Testis (tissue), 3 donors: ENCODE measurements around the gene INSIG2. TPM values are rescaled to one million over a fixed set of nuclear protein-coding genes. Genes with fewer than 3 reads are reported as not detected.

Experiments used
- DNase-seq: peaks from one replicate; pipeline ENCODE4 v3.0.0-alpha.2; 2019
- H3K27ac ChIP-seq, 2 donors: fragments of 200-600 bp; sonication (generic); one replicate each; pipeline ENCODE4 v1.5.1; 2019
- H3K27me3 ChIP-seq: fragments of 200-600 bp; sonication (generic); one replicate; pipeline ENCODE4 v1.5.1; 2019
- H3K36me3 ChIP-seq: fragments of 200-600 bp; sonication (generic); one replicate; pipeline ENCODE4 v1.5.1; 2017; ENCODE audit warnings: low read depth; ENCODE audit errors: missing control alignments
- H3K4me1 ChIP-seq: fragments of 200-600 bp; sonication (generic); one replicate; pipeline ENCODE4 v1.5.1; 2019
- H3K4me3 ChIP-seq, 2 donors: fragments of 200-600 bp; sonication (generic); one replicate each; pipeline ENCODE4 v1.5.1; 2017 to 2019
- H3K9me3 ChIP-seq: fragments of 200-600 bp; sonication (generic); one replicate; pipeline ENCODE4 v1.5.1; 2017
- POLR2A ChIP-seq: fragments of 450-650 bp; IDR thresholded peaks from one replicate; pipeline ENCODE4 v1.6.1; 2017; ENCODE audit warnings: antibody characterized with exemption, mild to moderate bottlenecking, moderate library complexity
- WGBS, 2 donors: methylation state at CpG; one replicate each; pipeline ENCODE4 v1.1.5; 2018; 5-methylcytosine and 5-hydroxymethylcytosine counted together
- intact Hi-C: fragments of 100-400 bp; cut with DNase I; formaldehyde crosslinking; loops from one replicate; pipeline ENCODE4 v1.15.1; 2023; ENCODE audit warnings: low total_unique reads
- polyA plus RNA-seq: library from polyadenylated mRNA; stranded (reverse); fragments of 350-450 nt; fragmentation: Illumina TruSeq; extraction: RNeasy Lipid Tissue Mini Kit (QIAGEN cat#74804); gene quantifications from one replicate; pipeline ENCODE4 v1.2.3, GENCODE V29; 2014; ENCODE audit warnings: low read depth, low replicate concordance; ENCODE audit not compliant: insufficient read depth
- total RNA-seq, 2 donors: library from RNA; depleted of rRNA; stranded (reverse); fragments of >200 nt; gene quantifications; one replicate each; pipeline ENCODE4 v1.2.3, GENCODE V29; 2016
- TF ChIP-seq, protein P1 (sequence below), 3 experiments: fragments of 450-650 bp in 2 of 3; fragments of 200-600 bp in 1 of 3; sonication (generic) in 1 of 3; IDR thresholded peaks; one replicate each; pipeline ENCODE4 v1.5.1; 2016 to 2019; ENCODE audit warnings: antibody characterized with exemption in 3 of 3, mild to moderate bottlenecking in 2 of 3, moderate library complexity in 1 of 3

The INSIG2 gene
- total and polyA plus RNA-seq, 3 donors from 2014 or later: 13.9 to 18.7 (median 16.6) TPM

DNA sequence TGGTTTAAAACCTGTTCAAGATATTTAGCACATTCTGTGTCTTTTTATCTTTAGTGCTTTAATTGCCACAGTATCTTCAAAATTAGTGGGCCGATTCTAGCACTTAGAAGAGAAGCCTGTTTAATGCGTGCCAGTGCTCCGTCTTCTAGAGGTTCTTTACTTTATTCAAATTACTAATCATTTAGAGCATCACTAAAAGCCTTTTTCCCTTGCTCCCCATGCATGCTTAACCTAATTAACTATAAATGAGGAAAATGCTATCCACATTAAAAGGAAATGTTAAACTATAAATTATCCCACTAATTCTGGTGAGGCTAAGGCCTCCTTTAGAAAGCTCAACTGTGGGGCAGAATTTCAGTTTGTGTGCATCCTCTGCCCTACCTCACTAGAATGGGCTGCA is 31.5 kb upstream of the INSIG2 start:
- Histone ChIP-seq H3K4me1 (no peaks in the 10 kb centered on the region), H3K27me3 (no peaks in the 10 kb centered on the region), H3K4me3 (no peak overlapping the region), H3K9me3 (no peaks in the 10 kb centered on the region), H3K36me3 (no peaks in the 10 kb centered on the region), H3K27ac (no peak overlapping the region)
- WGBS, 2 donors: 93 to 94% methylated on average over 3 of the region's 3 CpGs
- no peak for TF ChIP-seq POLR2A
- TF ChIP-seq, protein P1, sequence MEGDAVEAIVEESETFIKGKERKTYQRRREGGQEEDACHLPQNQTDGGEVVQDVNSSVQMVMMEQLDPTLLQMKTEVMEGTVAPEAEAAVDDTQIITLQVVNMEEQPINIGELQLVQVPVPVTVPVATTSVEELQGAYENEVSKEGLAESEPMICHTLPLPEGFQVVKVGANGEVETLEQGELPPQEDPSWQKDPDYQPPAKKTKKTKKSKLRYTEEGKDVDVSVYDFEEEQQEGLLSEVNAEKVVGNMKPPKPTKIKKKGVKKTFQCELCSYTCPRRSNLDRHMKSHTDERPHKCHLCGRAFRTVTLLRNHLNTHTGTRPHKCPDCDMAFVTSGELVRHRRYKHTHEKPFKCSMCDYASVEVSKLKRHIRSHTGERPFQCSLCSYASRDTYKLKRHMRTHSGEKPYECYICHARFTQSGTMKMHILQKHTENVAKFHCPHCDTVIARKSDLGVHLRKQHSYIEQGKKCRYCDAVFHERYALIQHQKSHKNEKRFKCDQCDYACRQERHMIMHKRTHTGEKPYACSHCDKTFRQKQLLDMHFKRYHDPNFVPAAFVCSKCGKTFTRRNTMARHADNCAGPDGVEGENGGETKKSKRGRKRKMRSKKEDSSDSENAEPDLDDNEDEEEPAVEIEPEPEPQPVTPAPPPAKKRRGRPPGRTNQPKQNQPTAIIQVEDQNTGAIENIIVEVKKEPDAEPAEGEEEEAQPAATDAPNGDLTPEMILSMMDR (IDR thresholded peaks at IDR 0.05): no peak
- no peak for DNase-seq
- intact Hi-C loops: no loop called here

DNA sequence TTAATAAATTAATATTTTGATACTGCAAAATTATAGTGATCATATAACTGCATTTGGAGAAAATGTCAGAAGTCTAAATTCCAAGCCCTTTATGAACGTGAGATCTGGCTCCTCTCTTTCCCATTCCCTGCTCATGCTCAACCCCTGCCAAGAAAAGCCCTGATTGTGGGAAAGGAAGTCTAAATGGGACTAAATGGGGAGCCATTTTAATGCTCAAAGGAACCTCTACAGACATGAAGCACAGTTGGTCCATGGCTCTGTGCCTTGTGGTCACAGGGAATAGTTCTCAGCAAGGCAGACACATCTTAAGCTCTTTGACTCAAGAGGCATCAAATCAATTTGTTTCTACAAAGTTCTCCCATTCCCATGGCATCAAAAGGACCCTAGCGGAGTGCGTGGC is 29.3 kb upstream of the INSIG2 start:
- Histone ChIP-seq H3K27me3 (no peaks in the 10 kb centered on the region), H3K9me3 (no peaks in the 10 kb centered on the region), H3K4me1 (no peaks in the 10 kb centered on the region), H3K36me3 (no peaks in the 10 kb centered on the region), H3K27ac (no peak overlapping the region), H3K4me3 (no peak overlapping the region)
- DNase-seq: no peak
- intact Hi-C loops: no loop called here
- 82 to 91% methylated on average over 3 of the region's 3 CpGs for WGBS, 2 donors
- TF ChIP-seq, protein P1 (IDR thresholded peaks at IDR 0.05): no peak

DNA sequence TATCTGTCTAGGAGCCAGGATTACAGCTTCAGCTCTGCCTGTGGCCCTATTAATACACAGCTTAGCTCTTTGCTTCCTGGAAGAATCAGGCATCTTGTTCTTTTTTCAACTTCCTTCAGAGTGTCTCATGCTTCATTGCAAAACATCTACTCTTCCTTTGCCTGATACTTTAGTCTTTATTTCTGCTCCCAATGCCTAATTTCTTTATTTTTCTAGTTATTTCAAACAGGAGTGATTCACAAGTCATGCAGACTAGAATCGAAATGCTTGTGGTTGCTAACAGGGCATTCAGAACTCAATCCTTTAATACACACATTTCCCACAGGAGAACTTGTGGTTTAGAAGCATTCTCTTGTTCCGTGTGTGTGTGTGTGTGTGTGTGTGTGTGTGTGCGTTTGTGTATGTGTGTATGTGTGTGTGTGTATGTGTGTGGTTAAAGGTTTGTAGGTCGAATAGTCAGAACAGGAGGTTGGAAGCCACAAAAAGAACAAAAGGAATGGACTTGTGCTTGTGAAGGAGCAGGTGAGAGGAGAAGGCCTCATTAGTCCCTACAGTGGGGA is 28.3 kb upstream of the INSIG2 start:
- 83 to 88% methylated on average over 4 of the region's 4 CpGs for WGBS, 2 donors
- Histone ChIP-seq H3K4me3 (no peak overlapping the region), H3K27ac (no peak overlapping the region), H3K36me3 (no peaks in the 10 kb centered on the region), H3K9me3 (no peaks in the 10 kb centered on the region), H3K4me1 (no peaks in the 10 kb centered on the region), H3K27me3 (no peaks in the 10 kb centered on the region)
- no peak for TF ChIP-seq POLR2A
- TF ChIP-seq, protein P1 (IDR thresholded peaks at IDR 0.05): no peak
- DNase-seq: no peak
- intact Hi-C loops: no loop called here

DNA sequence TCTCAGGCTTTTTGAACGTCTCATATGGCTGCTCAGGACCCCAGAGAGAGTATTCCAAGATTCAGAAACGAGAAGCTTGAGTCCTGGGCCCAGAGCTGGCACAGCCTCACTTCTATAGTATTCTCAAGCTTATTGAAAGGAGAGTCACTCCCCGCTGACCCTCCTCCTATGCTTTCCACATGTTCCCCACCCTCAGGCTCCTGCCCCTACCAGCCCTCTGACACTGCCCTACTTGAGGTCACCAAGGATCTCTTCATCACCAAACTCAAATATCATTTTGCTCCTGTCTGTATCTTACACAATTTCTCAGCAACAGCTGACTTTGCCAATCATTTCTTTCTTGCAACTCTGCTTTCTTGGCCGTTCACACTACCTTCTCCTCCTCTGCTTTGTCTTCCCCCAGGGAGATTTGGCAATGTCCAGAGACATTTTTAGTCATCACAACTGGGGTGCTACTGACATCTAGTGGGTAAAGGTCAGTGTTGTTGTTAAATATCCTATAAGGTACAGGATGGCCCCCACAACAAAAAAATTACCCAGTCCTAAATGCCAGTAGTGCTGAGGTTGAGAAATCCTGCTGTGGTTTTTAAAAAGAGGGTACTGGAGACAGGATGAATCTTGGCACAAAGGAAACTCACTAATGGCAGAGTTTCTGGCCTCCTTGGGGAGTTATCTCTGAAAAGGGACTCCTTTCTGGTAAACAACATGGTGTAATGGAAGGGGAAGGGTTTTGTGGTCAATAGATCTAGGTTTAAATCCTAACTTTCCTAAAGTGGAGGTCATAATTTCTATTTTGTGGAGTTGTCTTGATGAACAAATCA is 26.9 kb upstream of the INSIG2 start:
- H3K36me3 ChIP-seq: no peaks in the 10 kb centered on the region
- no peak for TF ChIP-seq POLR2A
- TF ChIP-seq, protein P1 (IDR thresholded peaks at IDR 0.05): peak in 1 of 3 experiments; percentile 17
- WGBS, 2 donors: 67 to 79% methylated on average over 4 of the region's 4 CpGs
- H3K4me1 ChIP-seq: no peaks in the 10 kb centered on the region
- H3K27ac ChIP-seq: no peak overlapping the region
- H3K9me3 ChIP-seq: no peaks in the 10 kb centered on the region
- H3K4me3 ChIP-seq: no peak overlapping the region
- no peak for DNase-seq
- no peaks in the 10 kb centered on the region for H3K27me3 ChIP-seq
- intact Hi-C loops: no loop called here

DNA sequence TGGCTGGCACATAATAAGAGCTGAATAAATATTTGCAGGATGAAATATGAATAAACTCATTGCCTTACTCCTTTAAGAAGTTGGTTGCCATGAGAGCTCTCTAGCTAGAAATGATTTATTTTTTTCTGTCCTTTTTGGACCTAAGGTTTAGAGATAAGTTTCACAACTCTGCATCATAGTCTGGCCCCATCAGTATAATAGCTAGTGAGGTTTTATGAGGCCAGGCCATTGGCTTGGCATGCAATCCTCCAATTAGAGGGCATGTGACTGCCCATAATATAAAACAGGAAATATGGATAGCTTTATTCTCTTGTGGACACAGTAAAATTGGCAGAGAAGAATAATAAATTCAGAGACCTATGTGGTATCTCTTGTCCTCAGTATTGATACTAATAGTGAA is 26.2 kb upstream of the INSIG2 start:
- no peaks in the 10 kb centered on the region for H3K36me3 ChIP-seq
- no peak overlapping the region for H3K27ac ChIP-seq
- H3K4me1 ChIP-seq: no peaks in the 10 kb centered on the region
- no peak overlapping the region for H3K4me3 ChIP-seq
- no peak for TF ChIP-seq POLR2A
- TF ChIP-seq, protein P1 (IDR thresholded peaks at IDR 0.05): no peak
- no peaks in the 10 kb centered on the region for H3K27me3 ChIP-seq
- no peaks in the 10 kb centered on the region for H3K9me3 ChIP-seq
- intact Hi-C loops: no loop called here
- DNase-seq: no peak
